Omental fat pad (tissue), 4 donors: ENCODE data around the gene ZNF236. TPM values are rescaled to one million over a fixed set of nuclear protein-coding genes. Genes with fewer than 3 reads are reported as not detected.

ENCODE experiments used
- ATAC-seq: fragments of 150-250 bp; one replicate; pipeline ENCODE4 v1.9.1; 2016; ENCODE audit warnings: mild to moderate bottlenecking, moderate library complexity; ENCODE audit not compliant: low FRiP score
- DNase-seq: peaks from one replicate; pipeline ENCODE4 v3.0.0-alpha.2; 2019; ENCODE audit warnings: low spot score
- CTCF ChIP-seq, 3 donors: fragments of 450-650 bp; IDR thresholded peaks; one replicate each; pipeline ENCODE4 v1.5.1; 2016 to 2017; ENCODE audit warnings: antibody characterized with exemption in 3 of 3, mild to moderate bottlenecking in 3 of 3, moderate library complexity in 2 of 3
- total RNA-seq, 4 donors: library from RNA; depleted of rRNA; stranded (reverse); fragments of >200 nt; gene quantifications; one replicate each; pipeline ENCODE4 v1.1.0, GENCODE V29; 2016

The ZNF236 gene
- total RNA-seq, 4 donors from 2014 or later: 14.3 to 18.0 (median 17.0) TPM

GRCh38 chr18:76821875-76822505, 367 bp upstream of the ZNF236 start:
- ATAC-seq (peak; percentile 66), DNase-seq (no peak)
- TF ChIP-seq CTCF (IDR thresholded peaks at IDR 0.05): no peak

GRCh38 chr18:76823161-76823538, 793 bp downstream of the ZNF236 start:
- TF ChIP-seq CTCF (IDR thresholded peaks at IDR 0.05): no peak
- DNase-seq (no peak), ATAC-seq (no peak)

- ATAC-seq: no peak
- DNase-seq: no peak
- no peak for TF ChIP-seq CTCF (IDR thresholded peaks at IDR 0.05)
Observed at GRCh38 chr18:76823587-76824011, 1.2 kb downstream of the ZNF236 start.

- no peak for TF ChIP-seq CTCF (IDR thresholded peaks at IDR 0.05)
- DNase-seq: no peak
- no peak for ATAC-seq
Observed at GRCh38 chr18:76824145-76824676, 1.9 kb downstream of the ZNF236 start.

GRCh38 chr18:76824754-76825153, 2.4 kb downstream of the ZNF236 start:
- ATAC-seq (no peak), DNase-seq (no peak)
- no peak for TF ChIP-seq CTCF (IDR thresholded peaks at IDR 0.05)

GRCh38 chr18:76827205-76828200, 5.1 kb downstream of the ZNF236 start:
- no peak for ATAC-seq
- DNase-seq: no peak
- TF ChIP-seq CTCF (IDR thresholded peaks at IDR 0.05): no peak
